ENCODE results near the gene ESYT2.

The ESYT2 gene

DNA sequence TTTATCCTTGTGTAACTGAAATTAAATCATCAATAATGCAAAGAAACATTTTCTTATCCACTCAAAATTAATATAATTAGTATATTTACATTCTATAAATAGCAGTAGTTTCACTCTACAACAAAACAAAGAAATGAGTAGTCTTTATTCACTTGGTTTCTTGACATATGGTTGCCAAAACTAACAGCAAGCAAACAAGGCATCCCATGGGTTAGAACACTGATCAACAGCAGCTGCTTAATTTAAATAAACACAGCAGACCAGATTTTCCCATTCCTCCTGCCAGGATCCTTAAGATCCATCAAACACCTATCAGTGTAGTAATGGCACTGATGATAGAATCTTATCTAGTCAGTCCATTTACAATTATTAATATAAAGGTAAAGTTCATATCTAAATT is 146.9 kb downstream of the ESYT2 start:
- DNase-seq, result no peak

Measured in KG1 (cell line).